Measurements from ENCODE around the gene KRTAP1-4. TPM values are rescaled to one million over a fixed set of nuclear protein-coding genes. Genes with fewer than 3 reads are reported as not detected.

Gene KRTAP1-4
- total and polyA plus RNA-seq, 2 of the 8 experiments (the other 6 are each of a cell fraction or from before 2014, with no cell fraction given), result not detected

- TF ChIP-seq CBX8 (IDR thresholded peaks at IDR 0.05; ENCODE audit: borderline replicate concordance, low read depth, low read length) (no peak), POLR2A (IDR thresholded peaks at IDR 0.05; ENCODE audit: control extremely low read depth in 1 of 2, low read depth in 2 of 2, low read length in 2 of 2) (no peak), CTCF (IDR thresholded peaks at IDR 0.05; ENCODE audit: control extremely low read depth in 1 of 3, insufficient read depth in 1 of 3, low read depth in 1 of 3, low read length in 3 of 3) (no peak)
These were observed 27.2 kb downstream of the KRTAP1-4 start (continued) for GRCh38 chr17:41002814-41003213.

All from H1 (cell line).